Measurements from ENCODE around the gene UBA52.
"Not testable (repeated sequence)": the region's sequence is repeated elsewhere in the genome, so short reads cannot be mapped to it uniquely, and the experiment has no call there.

Gene UBA52

DNA sequence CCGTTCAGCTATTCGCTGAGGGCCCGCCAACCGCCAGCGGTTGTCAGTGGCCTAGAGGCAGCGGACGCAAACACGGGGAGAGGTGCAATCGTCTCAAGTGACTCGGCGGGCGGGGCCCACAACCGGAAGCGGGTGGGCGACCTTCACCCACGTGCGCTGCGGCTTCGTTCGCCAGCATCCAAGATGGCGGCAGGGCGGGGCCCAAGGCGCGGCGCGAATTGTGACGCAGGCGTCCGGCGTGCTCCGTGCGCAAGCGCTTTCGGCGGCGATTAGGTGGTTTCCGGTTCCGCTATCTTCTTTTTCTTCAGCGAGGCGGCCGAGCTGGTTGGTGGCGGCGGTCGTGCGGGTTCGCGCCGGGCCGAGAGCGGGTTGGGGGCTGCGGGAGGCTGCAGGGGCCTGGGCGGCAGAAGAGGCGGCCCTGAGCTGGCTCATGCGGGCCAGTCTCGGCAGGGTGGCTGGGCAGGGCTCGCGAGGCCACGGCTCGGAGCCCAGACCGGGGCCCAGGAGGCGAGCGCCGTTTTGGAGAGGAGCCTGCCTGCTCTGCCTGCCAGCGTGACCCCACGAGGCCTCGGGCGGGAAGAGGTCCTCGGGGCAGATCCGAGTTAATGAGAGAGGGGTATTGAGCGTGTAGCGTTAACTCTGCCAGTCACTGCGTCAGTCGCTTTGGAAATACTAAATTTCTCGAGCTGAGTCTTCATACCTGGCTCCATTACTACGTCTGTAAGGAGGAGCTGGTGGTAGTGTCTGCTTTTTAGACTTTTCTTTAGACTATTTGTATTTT lies at the start of gene UBA52:
Gene UBA52, plus strand, starts transcription at position 294 of the 781 bp plus-strand sequence. CDS start 1,444 bp downstream, outside the sequence.
- no peak for TF ChIP-seq CTCF (IDR thresholded peaks at IDR 0.05; ENCODE audit: low read depth, low read length)
- in situ Hi-C loops (cut with HindIII; ENCODE audit: low sequenced_read_pairs): no loop called here
- DNase-seq (ENCODE audit: low read depth, low spot score): peak; percentile 98
- peak within 1 kb of the TSS; percentile 98 for H3K4me3 ChIP-seq (ENCODE audit: low read depth, low read length)

DNA sequence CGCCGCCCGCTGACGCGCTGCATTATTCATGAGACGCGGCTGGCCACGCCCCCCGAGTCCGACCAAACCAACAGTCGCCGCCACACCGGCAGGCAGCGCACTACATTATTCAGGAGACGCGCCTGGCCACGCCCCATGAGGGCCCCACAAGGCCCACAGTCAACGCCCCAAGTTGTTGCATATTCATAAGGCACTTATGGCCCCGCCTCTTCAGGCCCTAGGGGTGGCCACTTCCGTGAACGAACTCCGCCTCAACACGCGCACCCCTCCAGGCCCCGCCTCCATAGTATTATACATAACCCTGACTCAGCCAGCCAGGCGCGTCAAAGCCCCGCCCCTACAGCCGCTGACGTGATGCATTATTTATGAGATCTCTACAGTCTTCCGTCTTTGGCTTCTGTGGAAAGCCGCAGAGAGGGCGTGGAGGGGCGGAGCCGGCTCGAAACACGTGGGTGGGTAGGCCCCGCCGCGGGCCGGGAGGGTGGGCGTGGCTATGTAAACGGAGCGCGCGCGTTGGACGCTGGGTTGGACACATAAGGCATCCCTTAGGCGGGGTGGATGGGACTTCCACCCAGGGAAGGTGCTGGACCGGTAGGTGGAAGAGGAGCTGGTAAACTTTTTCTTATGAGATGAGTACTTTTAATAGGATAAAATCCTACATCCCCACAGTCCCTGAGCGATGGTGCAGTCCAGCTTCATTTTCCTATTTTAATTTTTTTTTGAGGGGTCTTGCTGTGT lies 49.4 kb upstream of the UBA52 start:
- H3K4me3 ChIP-seq (ENCODE audit: low read depth, low read length): no peak overlapping the region
- peak; percentile 100 for DNase-seq (ENCODE audit: low read depth, low spot score)
- peak; percentile 14 for TF ChIP-seq CTCF (IDR thresholded peaks at IDR 0.05; ENCODE audit: low read depth, low read length)
- in situ Hi-C loops (cut with HindIII; ENCODE audit: low sequenced_read_pairs): no loop called here

- in situ Hi-C loops (cut with HindIII; ENCODE audit: low sequenced_read_pairs); DNase-seq (ENCODE audit: low read depth, low spot score); H3K4me3 ChIP-seq (ENCODE audit: low read depth, low read length): not testable (repeated sequence)
Observed at GRCh38 chr19:18522862-18523440, 48.7 kb upstream of the UBA52 start.

DNA sequence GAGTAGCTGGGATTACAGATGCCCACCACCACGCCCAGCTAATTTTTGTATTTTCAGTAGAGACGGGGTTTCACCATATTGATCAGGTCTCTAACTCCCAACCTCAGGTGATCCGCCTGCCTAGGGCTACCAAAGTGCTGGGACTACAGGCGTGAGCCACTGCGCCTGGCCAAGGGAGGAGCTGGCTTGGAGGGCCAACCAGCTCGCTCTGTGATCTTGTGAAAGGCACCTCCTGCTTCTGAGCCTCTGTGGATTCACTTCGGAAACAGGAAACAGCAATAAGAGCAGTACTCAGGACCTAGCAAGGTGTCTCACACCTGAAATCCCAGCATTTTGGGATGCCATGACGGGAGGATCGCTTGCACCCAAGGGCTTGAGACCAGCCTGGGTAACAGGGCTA lies 47.8 kb upstream of the UBA52 start:
- no peak for DNase-seq (ENCODE audit: low read depth, low spot score)
- TF ChIP-seq CTCF (IDR thresholded peaks at IDR 0.05; ENCODE audit: low read depth, low read length): no peak
- H3K4me3 ChIP-seq (ENCODE audit: low read depth, low read length): no peak overlapping the region
- in situ Hi-C loops (cut with HindIII; ENCODE audit: low sequenced_read_pairs): no loop called here

DNA sequence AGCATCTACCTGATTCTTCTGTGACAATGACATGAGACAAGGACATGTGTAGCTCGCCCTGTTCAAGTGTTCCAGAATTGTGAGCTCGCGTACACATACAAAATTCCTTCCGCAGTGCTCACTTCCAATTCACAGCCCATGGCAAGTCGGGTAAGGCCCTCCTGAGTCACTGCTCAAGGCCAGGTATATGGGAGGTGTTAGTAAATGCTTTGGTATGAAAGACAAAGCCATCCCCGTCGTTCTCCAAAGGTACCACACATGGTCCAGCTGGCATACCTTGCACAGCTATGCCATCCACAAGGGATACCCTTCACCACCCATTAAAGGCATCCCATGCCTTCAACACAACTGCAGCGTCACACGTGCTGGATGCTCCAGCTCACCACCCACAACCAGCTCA lies 45.3 kb upstream of the UBA52 start:
- DNase-seq (ENCODE audit: low read depth, low spot score): no peak

GRCh38 chr19:18529782-18530181 lies 41.9 kb upstream of the UBA52 start:
- no peak for DNase-seq (ENCODE audit: low read depth, low spot score)
- TF ChIP-seq CTCF (IDR thresholded peaks at IDR 0.05; ENCODE audit: low read depth, low read length): no peak
- no peak overlapping the region for H3K4me3 ChIP-seq (ENCODE audit: low read depth, low read length)
- in situ Hi-C loops (cut with HindIII; ENCODE audit: low sequenced_read_pairs): no loop called here

More for the DNA sequence above, 45.3 kb upstream of the UBA52 start:
- in situ Hi-C loops (cut with HindIII; ENCODE audit: low sequenced_read_pairs): no loop called here
- TF ChIP-seq CTCF (IDR thresholded peaks at IDR 0.05; ENCODE audit: low read depth, low read length): no peak
- H3K4me3 ChIP-seq (ENCODE audit: low read depth, low read length): no peak overlapping the region

GRCh38 chr19:18531485-18531884 lies 40.2 kb upstream of the UBA52 start:
- in situ Hi-C loops (cut with HindIII; ENCODE audit: low sequenced_read_pairs): no loop called here
- no peak overlapping the region for H3K4me3 ChIP-seq (ENCODE audit: low read depth, low read length)
- no peak for DNase-seq (ENCODE audit: low read depth, low spot score)
- TF ChIP-seq CTCF (IDR thresholded peaks at IDR 0.05; ENCODE audit: low read depth, low read length): no peak

Data from astrocyte of the spinal cord (primary cell).